ENCODE results near the gene AASDH.

The AASDH gene

DNA sequence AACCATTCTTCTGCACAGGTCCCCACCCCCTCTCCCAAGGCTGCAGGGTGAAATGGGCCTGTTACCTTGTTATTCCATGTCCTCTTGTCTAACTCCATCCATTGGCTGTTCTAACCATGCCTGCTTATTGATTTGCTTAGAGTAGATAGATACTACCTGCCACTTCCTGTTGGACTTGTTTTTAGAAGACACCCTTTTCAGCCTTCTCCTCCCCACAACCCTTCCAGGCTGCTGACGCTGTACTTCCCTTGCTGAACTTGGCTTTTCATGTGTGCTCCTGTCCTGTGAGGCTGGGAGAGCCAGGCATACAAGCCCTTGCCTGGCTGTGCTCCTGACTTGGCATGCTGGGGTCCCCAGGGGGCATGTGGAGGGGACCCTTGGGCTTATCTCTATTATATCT, 81.9 kb downstream of the AASDH start:
- H3K4me3 ChIP-seq (ENCODE audit: low read depth, low read length): no peak overlapping the region
- TF ChIP-seq, protein P1, sequence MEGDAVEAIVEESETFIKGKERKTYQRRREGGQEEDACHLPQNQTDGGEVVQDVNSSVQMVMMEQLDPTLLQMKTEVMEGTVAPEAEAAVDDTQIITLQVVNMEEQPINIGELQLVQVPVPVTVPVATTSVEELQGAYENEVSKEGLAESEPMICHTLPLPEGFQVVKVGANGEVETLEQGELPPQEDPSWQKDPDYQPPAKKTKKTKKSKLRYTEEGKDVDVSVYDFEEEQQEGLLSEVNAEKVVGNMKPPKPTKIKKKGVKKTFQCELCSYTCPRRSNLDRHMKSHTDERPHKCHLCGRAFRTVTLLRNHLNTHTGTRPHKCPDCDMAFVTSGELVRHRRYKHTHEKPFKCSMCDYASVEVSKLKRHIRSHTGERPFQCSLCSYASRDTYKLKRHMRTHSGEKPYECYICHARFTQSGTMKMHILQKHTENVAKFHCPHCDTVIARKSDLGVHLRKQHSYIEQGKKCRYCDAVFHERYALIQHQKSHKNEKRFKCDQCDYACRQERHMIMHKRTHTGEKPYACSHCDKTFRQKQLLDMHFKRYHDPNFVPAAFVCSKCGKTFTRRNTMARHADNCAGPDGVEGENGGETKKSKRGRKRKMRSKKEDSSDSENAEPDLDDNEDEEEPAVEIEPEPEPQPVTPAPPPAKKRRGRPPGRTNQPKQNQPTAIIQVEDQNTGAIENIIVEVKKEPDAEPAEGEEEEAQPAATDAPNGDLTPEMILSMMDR (IDR thresholded peaks at IDR 0.05; ENCODE audit: insufficient read depth, low read depth, low read length, missing control alignments): no peak
- DNase-seq (ENCODE audit: low read depth): no peak

DNA sequence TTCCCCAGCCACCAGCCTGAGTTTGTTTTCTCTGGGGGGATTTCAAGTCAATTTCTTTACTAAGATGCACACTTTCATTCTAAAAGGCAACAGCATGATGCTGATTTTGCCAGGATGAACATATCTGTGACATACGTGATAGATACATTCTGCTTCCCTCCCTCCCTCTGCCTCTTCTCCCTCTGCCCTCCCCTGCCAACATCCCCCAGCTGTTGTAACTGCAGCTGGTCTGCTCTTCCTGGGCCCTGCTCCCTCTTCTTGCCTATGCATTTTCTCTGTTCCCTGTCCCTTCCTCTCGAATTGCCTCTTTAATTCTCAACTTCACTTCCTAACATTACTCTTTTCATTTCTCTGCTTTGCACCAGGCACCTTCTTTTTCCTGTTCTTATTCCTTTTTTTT, 83.4 kb downstream of the AASDH start:
- no peak overlapping the region for H3K4me3 ChIP-seq (ENCODE audit: low read depth, low read length)
- TF ChIP-seq, protein P1 (IDR thresholded peaks at IDR 0.05; ENCODE audit: insufficient read depth, low read depth, low read length, missing control alignments): no peak
- no peak for DNase-seq (ENCODE audit: low read depth)

DNA sequence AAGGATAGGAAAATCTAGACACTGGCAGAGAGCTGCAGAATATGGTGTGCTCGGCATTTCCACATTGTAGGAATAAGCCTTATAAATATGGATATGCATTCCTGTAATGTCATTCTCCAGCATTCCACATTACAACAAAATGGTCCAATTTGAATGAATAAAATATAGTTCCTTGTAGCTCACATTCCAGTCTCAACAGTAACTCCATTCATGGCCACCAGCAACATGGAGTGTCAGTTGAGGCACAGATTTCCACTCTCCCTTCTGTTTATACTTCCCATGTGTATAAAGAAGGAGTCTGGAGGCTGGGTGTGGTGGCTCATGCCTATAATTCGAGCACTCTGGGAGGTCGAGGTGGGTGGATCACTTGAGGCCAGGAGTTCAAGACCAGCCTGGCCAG, 84.5 kb downstream of the AASDH start:
- H3K4me3 ChIP-seq (ENCODE audit: low read depth, low read length): no peak overlapping the region
- DNase-seq (ENCODE audit: low read depth): no peak
- TF ChIP-seq, protein P1 (IDR thresholded peaks at IDR 0.05; ENCODE audit: insufficient read depth, low read depth, low read length, missing control alignments): no peak

DNA sequence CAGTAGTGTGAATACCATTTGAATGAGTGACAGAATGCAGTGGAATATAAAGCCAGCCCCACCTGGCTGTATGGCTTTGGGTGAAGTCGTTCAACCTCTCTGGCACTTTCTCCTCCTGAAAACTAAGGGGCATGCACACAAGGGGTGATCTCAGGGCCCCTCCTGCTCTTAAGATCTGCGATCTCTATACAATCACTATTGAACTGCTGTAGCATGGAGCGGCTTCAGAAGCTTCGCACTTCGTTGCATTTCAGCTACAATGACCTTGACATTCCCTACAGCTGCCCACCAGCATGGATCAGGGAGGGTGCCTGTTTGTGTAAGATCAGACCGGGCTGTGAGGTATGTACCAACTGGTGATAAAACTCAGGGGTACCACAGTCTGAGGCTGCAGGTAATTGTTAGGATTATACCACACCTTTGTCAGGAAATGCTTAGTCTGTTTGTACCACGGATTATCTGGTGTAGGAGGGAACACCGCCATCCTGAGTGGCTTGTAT, 85.2 kb downstream of the AASDH start:
- H3K4me3 ChIP-seq (ENCODE audit: low read depth, low read length): no peak overlapping the region
- TF ChIP-seq, protein P1 (IDR thresholded peaks at IDR 0.05; ENCODE audit: insufficient read depth, low read depth, low read length, missing control alignments): no peak
- DNase-seq (ENCODE audit: low read depth): no peak

DNA sequence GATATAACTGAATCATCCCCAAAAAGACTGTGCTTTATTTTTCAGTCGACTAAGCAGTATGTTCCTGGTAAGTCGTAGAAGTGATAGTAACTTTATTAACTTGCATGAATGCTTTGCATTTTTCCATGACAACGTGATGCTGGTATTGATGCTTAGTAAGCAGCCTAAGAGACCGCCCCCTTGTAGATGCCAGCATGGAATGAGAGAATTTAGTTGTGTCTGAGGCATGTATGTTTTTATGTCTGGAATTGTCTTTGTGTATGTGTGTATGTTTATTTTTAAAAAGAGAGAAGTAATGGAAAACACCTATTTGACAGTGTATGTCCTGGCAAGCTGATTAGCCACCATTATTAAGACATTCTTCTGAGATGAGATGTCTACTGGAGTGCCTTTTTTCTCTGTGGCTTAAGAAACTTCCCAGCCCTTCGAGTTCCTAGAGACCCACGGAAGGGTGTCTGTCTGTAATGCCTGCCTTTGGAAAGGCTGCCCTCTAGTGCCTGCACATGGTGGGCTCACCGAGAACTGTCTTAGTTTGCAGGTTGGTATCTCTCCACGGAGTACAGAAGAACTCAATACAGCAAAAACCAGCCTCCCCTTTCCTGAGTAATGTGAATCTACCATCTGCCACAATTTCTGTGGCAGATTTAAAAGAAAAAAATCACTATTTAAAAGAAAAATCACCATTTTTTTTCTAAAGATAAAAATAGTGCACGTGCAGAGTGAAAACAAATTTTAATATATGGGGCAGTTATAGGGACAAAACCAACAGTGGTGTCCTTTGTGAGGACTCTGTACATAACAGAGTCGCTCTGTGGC, 85.9 kb downstream of the AASDH start:
- no peak overlapping the region for H3K4me3 ChIP-seq (ENCODE audit: low read depth, low read length)
- DNase-seq (ENCODE audit: low read depth): peak; percentile 75
- TF ChIP-seq, protein P1 (IDR thresholded peaks at IDR 0.05; ENCODE audit: insufficient read depth, low read depth, low read length, missing control alignments): peak; percentile 87

DNA sequence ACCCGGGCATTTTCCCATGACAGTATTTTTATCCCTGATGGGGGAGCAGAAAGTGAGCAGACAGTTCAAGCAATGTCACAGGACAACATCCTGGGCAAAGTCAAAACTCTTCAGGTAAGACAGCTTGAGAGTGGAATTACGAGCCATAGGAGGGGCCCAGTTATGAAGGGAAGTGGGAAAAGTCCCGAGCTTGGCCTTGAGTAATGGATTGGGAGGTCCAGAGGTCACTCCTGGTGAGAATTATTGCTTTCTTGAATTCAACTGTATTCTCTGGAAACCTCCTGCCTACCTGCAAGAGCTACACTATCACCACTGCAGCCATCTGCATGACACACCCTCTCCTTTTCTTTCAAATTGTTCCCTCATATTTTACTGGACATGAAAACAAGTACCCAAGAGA, 89.1 kb downstream of the AASDH start:
- DNase-seq (ENCODE audit: low read depth): no peak
- H3K4me3 ChIP-seq (ENCODE audit: low read depth, low read length): no peak overlapping the region
- TF ChIP-seq, protein P1 (IDR thresholded peaks at IDR 0.05; ENCODE audit: insufficient read depth, low read depth, low read length, missing control alignments): no peak

DNA sequence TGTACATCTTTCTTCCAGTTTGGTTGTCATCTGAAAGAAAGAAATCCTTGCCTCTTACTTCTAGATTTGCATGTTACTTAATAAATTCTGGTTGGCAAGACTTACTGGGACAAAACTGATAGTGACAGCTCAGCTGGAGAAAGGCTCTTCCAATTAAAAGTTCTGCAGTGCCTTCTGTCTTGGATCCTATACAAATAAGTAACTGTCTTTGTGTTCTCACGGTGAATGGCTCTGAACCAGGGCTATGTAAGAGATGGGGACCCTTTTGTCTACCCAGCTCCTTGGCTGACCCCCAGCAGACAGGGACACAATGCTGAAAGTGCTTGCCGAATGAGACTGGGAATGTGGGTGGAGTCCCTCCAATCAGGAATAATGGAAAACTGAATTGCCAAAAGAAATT, 89.5 kb downstream of the AASDH start:
- TF ChIP-seq, protein P1 (IDR thresholded peaks at IDR 0.05; ENCODE audit: insufficient read depth, low read depth, low read length, missing control alignments): no peak
- H3K4me3 ChIP-seq (ENCODE audit: low read depth, low read length): no peak overlapping the region
- DNase-seq (ENCODE audit: low read depth): no peak
